A204.1 (cell line): ENCODE data around the gene COL5A2.

Source experiments
- FAIRE-seq: peaks from 2 replicates; lab custom pipeline; 2012; peaks lifted over from hg19 to GRCh38; lab: Jason Lieb, UNC

The COL5A2 gene

GRCh38 chr2:189049709-189050164, 129.8 kb downstream of the COL5A2 start:
- no peak for FAIRE-seq

- FAIRE-seq, result no peak
Observed at GRCh38 chr2:189048189-189048588, 131.4 kb downstream of the COL5A2 start.

GRCh38 chr2:189047171-189047888, 132.2 kb downstream of the COL5A2 start:
- no peak for FAIRE-seq

GRCh38 chr2:189046320-189046719, 133.2 kb downstream of the COL5A2 start:
- FAIRE-seq, result no peak

- peak; percentile 64 for FAIRE-seq
Observed at GRCh38 chr2:189045836-189046235, 133.7 kb downstream of the COL5A2 start.

- FAIRE-seq, result peak; percentile 63
Observed at GRCh38 chr2:189037518-189037917, 142.0 kb downstream of the COL5A2 start.

- FAIRE-seq, result no peak
Observed at GRCh38 chr2:189024901-189025618, 154.5 kb downstream of the COL5A2 start.

- FAIRE-seq, result peak; percentile 3
Observed at GRCh38 chr2:189022492-189022891, 157.1 kb downstream of the COL5A2 start.

GRCh38 chr2:189022053-189022481, 157.5 kb downstream of the COL5A2 start:
- no peak for FAIRE-seq

GRCh38 chr2:189020179-189020578, 159.4 kb downstream of the COL5A2 start:
- FAIRE-seq, result no peak

- no peak for FAIRE-seq
Observed at GRCh38 chr2:189018631-189019030, 160.9 kb downstream of the COL5A2 start.

GRCh38 chr2:189016311-189016861, 163.2 kb downstream of the COL5A2 start:
- FAIRE-seq, result no peak

- FAIRE-seq, result no peak
Observed at GRCh38 chr2:189015359-189015758, 164.2 kb downstream of the COL5A2 start.

GRCh38 chr2:189014449-189015138, 165.0 kb downstream of the COL5A2 start:
- no peak for FAIRE-seq

GRCh38 chr2:189013671-189014448, 165.7 kb downstream of the COL5A2 start:
- no peak for FAIRE-seq

- no peak for FAIRE-seq
Observed at GRCh38 chr2:189013031-189013430, 166.5 kb downstream of the COL5A2 start.

- FAIRE-seq, result no peak
Observed at GRCh38 chr2:189012351-189012750, 167.2 kb downstream of the COL5A2 start.

GRCh38 chr2:189010536-189010935, 169.0 kb downstream of the COL5A2 start:
- no peak for FAIRE-seq

GRCh38 chr2:189008555-189009262, 170.9 kb downstream of the COL5A2 start:
- FAIRE-seq, result no peak

GRCh38 chr2:189002079-189002478, 177.5 kb downstream of the COL5A2 start:
- no peak for FAIRE-seq

- FAIRE-seq, result no peak
Observed at GRCh38 chr2:189000221-189000620, 179.3 kb downstream of the COL5A2 start.
